SH-SY5Y (cell line): ENCODE measurements around the gene DOK7.

ENCODE experiments used
- GATA2 ChIP-seq: IDR thresholded peaks from 2 replicates; pipeline ENCODE4 v1.6.1; 2011; ENCODE audit warnings: mild to moderate bottlenecking, low read depth, low read length
- GATA3 ChIP-seq: IDR thresholded peaks from 2 replicates; pipeline ENCODE4 v1.6.1; 2011; ENCODE audit warnings: low read depth, mild to moderate bottlenecking, low read length, moderate library complexity

DNA sequence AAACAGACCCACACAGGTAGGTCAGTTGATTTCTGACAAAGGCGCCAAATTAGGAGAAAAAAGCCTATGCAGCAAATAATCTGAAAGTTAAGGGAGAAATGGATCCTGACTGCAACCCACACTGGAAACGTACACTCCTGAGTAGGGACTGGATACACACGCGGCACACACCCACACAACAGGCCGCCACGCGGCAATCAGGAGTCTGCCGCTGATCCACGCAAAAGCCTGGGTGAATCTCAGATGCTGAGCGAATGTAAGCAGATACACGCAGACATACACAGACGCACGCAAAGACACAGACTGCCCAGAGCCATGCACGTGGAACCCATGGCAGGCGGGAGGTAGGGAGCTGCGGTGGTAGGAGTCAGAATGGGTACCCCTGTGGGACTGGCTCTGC, 47.4 kb downstream of the DOK7 start:
- no peak for TF ChIP-seq GATA2
- TF ChIP-seq GATA3 = no peak
